GM19035 (cell line): ENCODE data around the gene IP6K3.

Source experiments
- ATAC-seq: cut with Tn5 transposase; IDR thresholded peaks from one replicate; pipeline ENCODE4 v1.9.1; 2021; ENCODE audit not compliant: unreplicated experiment

The IP6K3 gene

DNA sequence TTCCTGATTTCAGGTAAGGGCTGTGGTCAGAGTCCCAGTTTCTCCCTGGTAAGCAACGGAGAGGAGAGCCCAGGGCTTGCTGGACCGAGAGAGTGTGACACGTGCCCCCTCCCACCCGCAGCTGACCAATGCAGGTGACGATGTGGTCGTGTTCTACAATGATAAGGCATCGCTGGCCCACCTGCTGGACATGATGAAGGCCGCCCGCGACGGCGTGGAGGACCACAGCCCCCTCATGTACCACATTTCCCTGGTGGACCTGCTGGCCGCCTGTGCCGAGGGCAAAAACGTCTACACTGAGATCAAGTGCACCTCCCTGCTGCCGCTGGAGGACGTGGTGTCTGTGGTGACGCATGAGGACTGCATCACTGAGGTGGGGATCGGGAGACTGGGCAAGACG is 66.9 kb downstream of the IP6K3 start:
- no peak for ATAC-seq

DNA sequence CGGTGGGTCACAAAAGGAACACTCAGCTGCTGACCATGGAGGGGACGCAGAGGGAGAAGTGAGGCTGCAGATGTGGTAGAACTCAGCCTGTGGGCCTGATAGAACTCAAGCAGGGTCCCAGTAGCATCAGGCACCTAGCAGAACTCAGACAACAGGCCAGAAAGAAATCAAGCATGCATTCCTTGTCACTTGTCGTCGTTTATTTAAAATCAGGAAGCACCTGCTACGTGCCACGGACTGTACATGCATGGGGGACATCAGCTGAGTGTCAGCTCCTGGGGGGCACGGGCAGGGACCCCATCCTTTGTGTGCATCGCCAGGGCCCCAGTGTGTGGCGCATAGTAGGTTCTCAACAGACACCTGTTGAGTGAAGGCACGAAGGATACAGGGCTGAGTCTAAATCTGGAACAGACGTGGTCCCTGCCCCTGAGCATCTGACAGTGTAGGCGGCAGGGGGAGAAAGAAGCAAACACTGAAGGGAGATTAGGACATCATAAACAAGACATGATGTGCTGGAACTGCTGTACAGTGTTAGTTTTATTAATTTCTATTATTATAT is 67.7 kb downstream of the IP6K3 start:
- no peak for ATAC-seq

DNA sequence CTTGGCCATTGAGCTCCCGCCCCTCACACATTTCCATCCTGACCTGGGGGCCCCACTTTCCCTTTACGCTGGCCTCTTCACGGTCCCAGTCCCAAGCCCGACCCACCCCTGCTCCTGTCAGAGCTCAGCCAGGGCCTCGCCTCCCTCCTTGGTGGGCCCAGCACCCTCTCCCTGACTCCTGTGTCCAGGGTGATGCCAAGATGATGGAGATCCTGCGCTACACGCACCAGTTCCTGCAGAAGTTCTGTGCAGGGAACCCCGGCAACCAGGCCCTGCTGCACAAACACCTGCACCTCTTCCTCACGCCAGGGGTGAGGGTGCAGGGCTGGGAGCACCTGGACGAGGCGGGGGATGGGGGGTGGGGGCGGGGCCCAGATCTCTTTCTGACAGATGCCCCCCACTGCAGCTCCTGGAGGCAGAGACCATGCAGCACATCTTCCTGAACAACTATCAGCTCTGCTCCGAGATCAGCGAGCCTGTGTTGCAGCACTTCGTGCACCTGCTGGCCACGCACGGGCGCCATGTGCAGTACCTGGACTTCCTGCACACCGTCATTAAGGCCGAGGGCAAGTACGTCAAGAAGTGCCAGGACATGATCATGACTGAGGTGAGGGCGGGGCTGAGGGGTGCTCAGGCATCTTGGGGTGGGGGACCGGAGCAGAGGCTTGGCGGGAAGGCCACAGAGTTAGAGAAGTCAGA is 68.3 kb downstream of the IP6K3 start:
- no peak for ATAC-seq

DNA sequence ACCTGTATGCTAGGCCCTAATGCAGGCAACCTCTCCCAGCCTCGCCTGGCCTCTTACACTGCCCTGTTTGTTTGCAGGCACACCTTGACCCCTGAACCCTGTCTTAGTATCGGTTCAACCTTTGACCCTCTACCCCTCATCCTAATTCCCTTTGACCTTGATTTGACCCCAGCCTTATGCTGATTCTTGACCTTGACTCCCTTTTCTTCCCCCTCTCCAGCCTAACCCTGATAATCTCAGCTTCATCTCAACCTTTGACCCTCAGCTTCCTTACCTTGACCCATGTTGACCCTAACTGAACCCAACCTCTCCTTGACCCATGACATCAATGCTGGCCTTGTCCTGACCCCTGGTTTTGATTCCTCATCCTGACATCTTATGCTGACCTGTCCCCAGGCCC is 69.0 kb downstream of the IP6K3 start:
- ATAC-seq: no peak

DNA sequence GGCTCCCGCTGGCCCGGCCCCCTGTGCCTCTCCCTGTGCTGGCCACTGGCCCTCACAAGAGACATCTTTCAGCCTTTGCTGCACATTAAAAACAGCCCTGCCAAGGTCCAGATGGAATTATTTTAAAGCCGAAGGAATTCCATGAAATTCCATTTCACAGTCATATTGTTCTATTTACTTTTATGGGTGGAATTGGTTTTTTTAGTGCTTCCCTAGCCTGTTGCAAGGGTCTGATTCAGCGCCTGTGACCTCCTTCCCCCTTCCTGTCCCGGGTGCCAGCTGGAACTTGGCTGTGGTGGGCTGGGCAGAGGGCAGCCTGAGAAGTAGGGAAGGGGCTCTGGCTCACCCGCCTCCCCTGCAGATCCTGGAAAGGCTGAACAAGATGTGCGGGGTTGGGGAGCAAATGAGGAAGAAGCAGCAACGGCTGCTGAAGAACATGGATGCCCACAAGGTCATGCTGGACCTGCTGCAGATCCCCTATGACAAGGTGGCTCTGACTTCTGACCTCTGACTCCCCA is 69.5 kb downstream of the IP6K3 start:
- ATAC-seq: no peak

DNA sequence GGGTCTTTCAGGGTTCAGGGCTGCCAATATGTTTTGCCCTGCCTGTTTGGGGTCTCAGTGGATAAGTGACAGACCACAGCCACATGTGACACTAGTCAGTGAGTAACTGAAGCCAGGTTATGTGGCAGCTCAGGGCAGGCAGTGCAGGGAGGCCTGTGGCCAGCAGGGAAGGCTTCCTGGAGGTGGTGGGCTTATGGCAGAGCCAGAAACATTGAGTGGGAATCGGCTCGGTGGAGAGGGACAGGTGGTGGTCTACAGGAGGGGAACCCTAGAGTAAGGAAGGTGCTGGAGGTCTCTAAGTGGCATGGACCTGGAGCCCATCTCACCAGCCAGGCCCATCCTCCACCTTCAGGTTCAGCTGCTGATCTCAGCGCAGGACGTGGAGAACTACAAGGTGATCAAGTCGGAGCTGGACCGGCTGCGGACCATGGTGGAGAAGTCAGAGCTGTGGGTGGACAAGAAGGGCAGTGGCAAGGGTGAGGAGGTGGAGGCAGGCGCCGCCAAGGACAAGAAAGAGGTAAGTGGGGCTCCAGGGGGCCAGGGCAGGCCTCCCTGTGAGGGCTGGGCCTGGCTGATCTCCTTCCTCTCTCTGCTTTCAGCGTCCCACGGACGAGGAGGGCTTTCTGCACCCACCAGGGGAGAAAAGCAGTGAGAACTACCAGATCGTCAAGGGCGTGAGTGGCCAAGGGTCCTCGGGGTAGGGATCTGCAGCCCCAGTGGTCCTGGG is 70.1 kb downstream of the IP6K3 start:
- ATAC-seq: no peak

DNA sequence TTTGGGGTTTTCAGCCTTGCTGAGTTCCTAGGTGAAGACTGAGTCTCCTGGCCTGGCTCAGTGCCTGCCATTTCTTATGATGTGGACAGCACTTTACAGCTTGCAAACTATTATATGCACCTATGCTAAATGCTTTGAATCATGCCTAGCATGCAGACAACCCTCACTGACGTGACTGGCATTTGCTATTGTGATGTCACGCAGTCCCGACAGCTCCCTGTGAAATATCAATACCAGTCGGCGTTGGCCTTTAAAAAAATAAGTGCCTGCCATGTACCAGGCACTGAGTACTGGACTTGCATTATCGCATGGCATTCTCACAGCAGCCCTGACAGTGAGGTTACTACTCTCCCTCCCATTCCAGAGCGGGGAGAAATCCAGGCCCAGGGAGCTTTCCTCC is 70.7 kb downstream of the IP6K3 start:
- ATAC-seq: no peak

DNA sequence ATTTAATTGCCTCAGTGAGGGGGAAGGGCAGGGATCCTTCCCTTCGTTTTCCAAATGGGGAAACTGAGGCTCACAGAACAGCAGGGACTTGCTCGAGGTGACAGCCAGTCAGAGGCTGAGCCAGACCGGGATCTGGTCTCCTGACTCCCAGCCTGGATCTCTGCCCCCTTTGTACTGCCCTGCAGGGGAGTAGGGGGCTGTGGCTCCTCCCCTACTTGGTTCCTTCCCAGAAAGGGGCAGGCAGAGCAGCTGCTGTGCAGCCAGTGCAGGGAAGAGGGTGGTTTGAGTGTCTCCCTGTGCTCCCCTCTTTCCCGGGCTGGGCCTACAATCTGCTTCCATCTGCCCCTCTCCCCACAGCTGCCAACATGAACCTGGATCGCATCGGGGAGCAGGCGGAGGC is 72.9 kb downstream of the IP6K3 start:
- no peak for ATAC-seq

DNA sequence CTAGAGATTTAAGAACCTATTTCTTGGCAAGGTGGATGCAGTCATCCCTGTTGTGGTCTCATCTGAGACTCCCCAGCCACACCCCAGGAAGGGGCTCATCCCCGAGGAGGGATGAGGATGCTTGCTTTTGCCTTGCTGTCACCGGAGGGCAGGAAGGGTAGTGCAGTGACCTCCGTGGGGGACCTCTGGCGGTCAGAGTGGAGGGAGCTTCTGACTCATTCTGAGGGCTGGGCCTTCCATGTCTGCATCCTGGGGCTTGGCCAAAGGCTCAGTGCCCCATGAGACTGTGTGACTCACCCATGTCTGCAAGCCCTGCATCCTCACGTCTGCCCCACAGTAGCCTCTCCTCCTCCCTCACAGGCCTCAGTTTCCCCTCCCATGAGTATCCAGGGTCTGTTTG is 73.9 kb downstream of the IP6K3 start:
- no peak for ATAC-seq

DNA sequence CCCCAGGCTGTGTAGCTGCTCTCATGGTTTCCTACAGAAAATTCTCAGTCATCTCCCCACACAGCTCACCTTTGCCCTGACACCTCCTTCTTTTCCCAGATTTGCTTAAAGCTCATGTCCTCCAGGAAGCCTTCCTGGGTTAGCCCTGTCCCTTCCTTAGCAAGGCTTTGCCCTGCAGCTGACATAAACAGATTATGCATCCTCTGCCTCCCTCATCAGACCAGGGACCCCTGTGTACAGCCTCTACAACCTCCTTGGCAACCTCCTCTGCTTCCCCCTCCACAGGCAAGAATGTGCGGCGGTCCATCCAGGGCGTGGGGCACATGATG is 75.0 kb downstream of the IP6K3 start:
- ATAC-seq: no peak
